A549 (cell line): ENCODE data around the gene HEXIM1.

ENCODE experiments used
- CHD2 ChIP-seq: fragments of 150-350 bp; IDR thresholded peaks from 2 replicates; pipeline ENCODE4 v1.6.1; 2014; ENCODE audit warnings: low read length; ENCODE audit not compliant: partially characterized antibody
- FOSB ChIP-seq: fragments of 250-450 bp; sonication (Bioruptor Pico); IDR thresholded peaks from 2 replicates; pipeline ENCODE4 v1.5.0; 2020; ENCODE audit warnings: mild to moderate bottlenecking, moderate library complexity
- HOXB5 ChIP-seq: fragments of 250-450 bp; sonication (Bioruptor Pico); IDR thresholded peaks from 2 replicates; pipeline ENCODE4 v1.5.0; 2020; ENCODE audit warnings: mild to moderate bottlenecking, moderate library complexity
- POLR2A ChIP-seq: IDR thresholded peaks from 2 replicates; pipeline ENCODE4 v1.6.1; 2012; ENCODE audit warnings: mild to moderate bottlenecking, low read length
- RCOR1 ChIP-seq: fragments of 150-350 bp; IDR thresholded peaks from 2 replicates; pipeline ENCODE4 v1.6.1; 2014; ENCODE audit warnings: antibody characterized with exemption, low read length, low read depth
- RFX5 ChIP-seq: fragments of 450-650 bp; IDR thresholded peaks from 2 replicates; pipeline ENCODE4 v1.7.1; 2014; ENCODE audit warnings: antibody characterized with exemption, mild to moderate bottlenecking, moderate library complexity
- TF ChIP-seq, protein P1 (sequence below): fragments of >200 bp; sonication (Bioruptor Twin); formaldehyde crosslinking; IDR thresholded peaks from 3 replicates; pipeline ENCODE4 v1.5.1; 2016
- TF ChIP-seq, protein P2 (sequence below): fragments of 200-600 bp; sonication (generic); IDR thresholded peaks from 2 replicates; pipeline ENCODE4 v1.6.1; 2016; ENCODE audit warnings: antibody characterized with exemption, mild to moderate bottlenecking, moderate library complexity
- TF ChIP-seq, protein P3 (sequence below): fragments of 250-450 bp; sonication (Bioruptor Pico); IDR thresholded peaks from 2 replicates; pipeline ENCODE4 v1.5.0; 2021; ENCODE audit warnings: mild to moderate bottlenecking, moderate library complexity, borderline replicate concordance

DNA sequence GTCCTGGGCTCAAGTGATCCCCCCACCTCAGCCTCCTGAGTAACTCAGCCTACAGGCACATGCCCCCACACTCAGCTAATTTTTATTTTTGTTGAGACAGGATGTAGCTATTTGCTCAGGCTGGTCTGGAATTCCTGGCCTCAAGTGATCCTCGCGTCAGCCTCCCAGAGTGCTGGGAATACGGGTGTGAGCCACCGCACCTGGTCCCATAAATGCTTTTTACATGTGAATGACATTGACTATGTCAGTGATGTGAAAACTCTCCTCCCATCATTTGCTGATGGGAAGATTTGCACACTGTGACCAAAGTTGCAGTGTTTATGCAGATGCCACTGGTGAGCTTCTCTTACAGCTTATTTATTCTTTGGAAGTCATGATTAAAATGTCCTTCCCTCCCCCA lies 30.9 kb upstream of the HEXIM1 start:
- TF ChIP-seq RFX5 (no peak), POLR2A (no peak), RCOR1 (no peak), FOSB (no peak), CHD2 (no peak), HOXB5 (CRISPR knock-in tag) (no peak)
- TF ChIP-seq, protein P1, sequence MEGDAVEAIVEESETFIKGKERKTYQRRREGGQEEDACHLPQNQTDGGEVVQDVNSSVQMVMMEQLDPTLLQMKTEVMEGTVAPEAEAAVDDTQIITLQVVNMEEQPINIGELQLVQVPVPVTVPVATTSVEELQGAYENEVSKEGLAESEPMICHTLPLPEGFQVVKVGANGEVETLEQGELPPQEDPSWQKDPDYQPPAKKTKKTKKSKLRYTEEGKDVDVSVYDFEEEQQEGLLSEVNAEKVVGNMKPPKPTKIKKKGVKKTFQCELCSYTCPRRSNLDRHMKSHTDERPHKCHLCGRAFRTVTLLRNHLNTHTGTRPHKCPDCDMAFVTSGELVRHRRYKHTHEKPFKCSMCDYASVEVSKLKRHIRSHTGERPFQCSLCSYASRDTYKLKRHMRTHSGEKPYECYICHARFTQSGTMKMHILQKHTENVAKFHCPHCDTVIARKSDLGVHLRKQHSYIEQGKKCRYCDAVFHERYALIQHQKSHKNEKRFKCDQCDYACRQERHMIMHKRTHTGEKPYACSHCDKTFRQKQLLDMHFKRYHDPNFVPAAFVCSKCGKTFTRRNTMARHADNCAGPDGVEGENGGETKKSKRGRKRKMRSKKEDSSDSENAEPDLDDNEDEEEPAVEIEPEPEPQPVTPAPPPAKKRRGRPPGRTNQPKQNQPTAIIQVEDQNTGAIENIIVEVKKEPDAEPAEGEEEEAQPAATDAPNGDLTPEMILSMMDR, result no peak
- TF ChIP-seq, protein P2, sequence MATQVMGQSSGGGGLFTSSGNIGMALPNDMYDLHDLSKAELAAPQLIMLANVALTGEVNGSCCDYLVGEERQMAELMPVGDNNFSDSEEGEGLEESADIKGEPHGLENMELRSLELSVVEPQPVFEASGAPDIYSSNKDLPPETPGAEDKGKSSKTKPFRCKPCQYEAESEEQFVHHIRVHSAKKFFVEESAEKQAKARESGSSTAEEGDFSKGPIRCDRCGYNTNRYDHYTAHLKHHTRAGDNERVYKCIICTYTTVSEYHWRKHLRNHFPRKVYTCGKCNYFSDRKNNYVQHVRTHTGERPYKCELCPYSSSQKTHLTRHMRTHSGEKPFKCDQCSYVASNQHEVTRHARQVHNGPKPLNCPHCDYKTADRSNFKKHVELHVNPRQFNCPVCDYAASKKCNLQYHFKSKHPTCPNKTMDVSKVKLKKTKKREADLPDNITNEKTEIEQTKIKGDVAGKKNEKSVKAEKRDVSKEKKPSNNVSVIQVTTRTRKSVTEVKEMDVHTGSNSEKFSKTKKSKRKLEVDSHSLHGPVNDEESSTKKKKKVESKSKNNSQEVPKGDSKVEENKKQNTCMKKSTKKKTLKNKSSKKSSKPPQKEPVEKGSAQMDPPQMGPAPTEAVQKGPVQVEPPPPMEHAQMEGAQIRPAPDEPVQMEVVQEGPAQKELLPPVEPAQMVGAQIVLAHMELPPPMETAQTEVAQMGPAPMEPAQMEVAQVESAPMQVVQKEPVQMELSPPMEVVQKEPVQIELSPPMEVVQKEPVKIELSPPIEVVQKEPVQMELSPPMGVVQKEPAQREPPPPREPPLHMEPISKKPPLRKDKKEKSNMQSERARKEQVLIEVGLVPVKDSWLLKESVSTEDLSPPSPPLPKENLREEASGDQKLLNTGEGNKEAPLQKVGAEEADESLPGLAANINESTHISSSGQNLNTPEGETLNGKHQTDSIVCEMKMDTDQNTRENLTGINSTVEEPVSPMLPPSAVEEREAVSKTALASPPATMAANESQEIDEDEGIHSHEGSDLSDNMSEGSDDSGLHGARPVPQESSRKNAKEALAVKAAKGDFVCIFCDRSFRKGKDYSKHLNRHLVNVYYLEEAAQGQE, result no peak
- TF ChIP-seq, protein P3, sequence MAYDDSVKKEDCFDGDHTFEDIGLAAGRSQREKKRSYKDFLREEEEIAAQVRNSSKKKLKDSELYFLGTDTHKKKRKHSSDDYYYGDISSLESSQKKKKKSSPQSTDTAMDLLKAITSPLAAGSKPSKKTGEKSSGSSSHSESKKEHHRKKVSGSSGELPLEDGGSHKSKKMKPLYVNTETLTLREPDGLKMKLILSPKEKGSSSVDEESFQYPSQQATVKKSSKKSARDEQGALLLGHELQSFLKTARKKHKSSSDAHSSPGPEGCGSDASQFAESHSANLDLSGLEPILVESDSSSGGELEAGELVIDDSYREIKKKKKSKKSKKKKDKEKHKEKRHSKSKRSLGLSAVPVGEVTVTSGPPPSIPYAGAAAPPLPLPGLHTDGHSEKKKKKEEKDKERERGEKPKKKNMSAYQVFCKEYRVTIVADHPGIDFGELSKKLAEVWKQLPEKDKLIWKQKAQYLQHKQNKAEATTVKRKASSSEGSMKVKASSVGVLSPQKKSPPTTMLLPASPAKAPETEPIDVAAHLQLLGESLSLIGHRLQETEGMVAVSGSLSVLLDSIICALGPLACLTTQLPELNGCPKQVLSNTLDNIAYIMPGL (CRISPR knock-in tag), result no peak
